Nephron progenitor cell (in vitro differentiated cells): ENCODE results near the gene C3orf49.

ENCODE experiments used
- DNase-seq: peaks from one replicate; pipeline ENCODE4 v3.0.0; 2021
- H3K27ac Mint-ChIP-seq: 2 replicates; pipeline ENCODE4 v1.8.0; 2021; ENCODE audit warnings: mild to moderate bottlenecking, moderate library complexity, mixed read lengths
- H3K27me3 Mint-ChIP-seq: 2 replicates; pipeline ENCODE4 v1.8.0; 2021; ENCODE audit warnings: mild to moderate bottlenecking, low read depth, mixed read lengths; ENCODE audit not compliant: poor library complexity
- H3K36me3 Mint-ChIP-seq: 2 replicates; pipeline ENCODE4 v1.8.0; 2021; ENCODE audit warnings: low read depth, mixed read lengths
- H3K4me1 Mint-ChIP-seq: 2 replicates; pipeline ENCODE4 v1.8.0; 2021; ENCODE audit warnings: mixed read lengths
- H3K4me3 Mint-ChIP-seq: 2 replicates; pipeline ENCODE4 v1.8.0; 2021; ENCODE audit warnings: mild to moderate bottlenecking, moderate library complexity, mixed read lengths
- H3K9me3 Mint-ChIP-seq: 2 replicates; pipeline ENCODE4 v1.8.0; 2021; ENCODE audit warnings: mild to moderate bottlenecking, moderate library complexity, mixed read lengths
- TF ChIP-seq, protein P1 (sequence below): fragments of 200-600 bp; sonication (generic); IDR thresholded peaks from 2 replicates; pipeline ENCODE4 v1.5.0; 2021; ENCODE audit warnings: antibody characterized with exemption

Gene C3orf49

DNA sequence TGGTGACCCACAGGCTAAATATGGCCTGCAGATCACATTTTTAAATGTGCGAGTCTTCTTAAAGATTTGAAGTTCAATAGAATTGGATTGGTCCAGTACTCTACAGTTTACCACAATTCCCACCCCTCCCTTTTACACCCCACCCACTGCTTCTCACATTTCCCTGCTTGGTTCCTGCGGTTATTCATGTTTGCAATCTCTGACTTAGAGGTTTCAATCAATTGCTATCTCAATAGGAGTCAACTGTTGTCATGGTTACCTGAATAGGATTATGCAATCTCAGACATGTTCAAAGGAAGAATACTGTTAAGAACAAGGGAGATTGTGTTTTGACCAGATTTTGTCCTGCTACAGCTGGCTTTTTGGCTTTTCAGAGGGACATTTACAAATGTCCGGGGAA, 4.9 kb upstream of the C3orf49 start:
- Mint-ChIP-seq H3K9me3 (no peaks in the 10 kb centered on the region), H3K36me3 (no peaks in the 10 kb centered on the region)

DNA sequence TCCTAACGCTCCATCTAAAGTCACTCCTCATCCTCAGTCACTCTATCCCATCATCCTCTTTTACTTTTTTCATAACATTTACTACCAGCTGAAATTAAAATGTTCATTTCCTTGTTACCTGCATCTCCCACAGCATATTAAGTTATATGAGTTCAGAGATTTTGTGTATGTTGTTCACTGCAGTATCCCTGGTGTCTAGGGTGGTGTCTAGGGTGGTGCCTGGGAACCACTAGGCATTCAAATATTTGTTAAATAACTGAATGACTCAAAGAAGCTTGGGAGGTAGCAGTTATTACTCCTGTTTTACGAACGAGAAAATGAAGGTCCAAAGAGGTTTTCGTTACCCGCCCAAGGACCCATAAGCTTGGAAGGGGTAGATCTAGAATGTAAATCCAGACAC, 1.9 kb upstream of the C3orf49 start:
- Mint-ChIP-seq H3K4me1 (peaks cover 6% of the 10 kb centered on the region), H3K9me3 (no peaks in the 10 kb centered on the region), H3K36me3 (no peaks in the 10 kb centered on the region), H3K27me3 (peaks cover 3% of the 10 kb centered on the region), H3K4me3 (no peak overlapping the region), H3K27ac (no peak overlapping the region)
- DNase-seq, result no peak
- TF ChIP-seq, protein P1, sequence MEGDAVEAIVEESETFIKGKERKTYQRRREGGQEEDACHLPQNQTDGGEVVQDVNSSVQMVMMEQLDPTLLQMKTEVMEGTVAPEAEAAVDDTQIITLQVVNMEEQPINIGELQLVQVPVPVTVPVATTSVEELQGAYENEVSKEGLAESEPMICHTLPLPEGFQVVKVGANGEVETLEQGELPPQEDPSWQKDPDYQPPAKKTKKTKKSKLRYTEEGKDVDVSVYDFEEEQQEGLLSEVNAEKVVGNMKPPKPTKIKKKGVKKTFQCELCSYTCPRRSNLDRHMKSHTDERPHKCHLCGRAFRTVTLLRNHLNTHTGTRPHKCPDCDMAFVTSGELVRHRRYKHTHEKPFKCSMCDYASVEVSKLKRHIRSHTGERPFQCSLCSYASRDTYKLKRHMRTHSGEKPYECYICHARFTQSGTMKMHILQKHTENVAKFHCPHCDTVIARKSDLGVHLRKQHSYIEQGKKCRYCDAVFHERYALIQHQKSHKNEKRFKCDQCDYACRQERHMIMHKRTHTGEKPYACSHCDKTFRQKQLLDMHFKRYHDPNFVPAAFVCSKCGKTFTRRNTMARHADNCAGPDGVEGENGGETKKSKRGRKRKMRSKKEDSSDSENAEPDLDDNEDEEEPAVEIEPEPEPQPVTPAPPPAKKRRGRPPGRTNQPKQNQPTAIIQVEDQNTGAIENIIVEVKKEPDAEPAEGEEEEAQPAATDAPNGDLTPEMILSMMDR, result no peak

More for the DNA sequence above, 4.9 kb upstream of the C3orf49 start:
- Mint-ChIP-seq H3K27me3 (peaks cover 3% of the 10 kb centered on the region), H3K4me1 (peaks cover 6% of the 10 kb centered on the region), H3K4me3 (no peak overlapping the region), H3K27ac (no peak overlapping the region)
- no peak for DNase-seq
- TF ChIP-seq, protein P1, result no peak

DNA sequence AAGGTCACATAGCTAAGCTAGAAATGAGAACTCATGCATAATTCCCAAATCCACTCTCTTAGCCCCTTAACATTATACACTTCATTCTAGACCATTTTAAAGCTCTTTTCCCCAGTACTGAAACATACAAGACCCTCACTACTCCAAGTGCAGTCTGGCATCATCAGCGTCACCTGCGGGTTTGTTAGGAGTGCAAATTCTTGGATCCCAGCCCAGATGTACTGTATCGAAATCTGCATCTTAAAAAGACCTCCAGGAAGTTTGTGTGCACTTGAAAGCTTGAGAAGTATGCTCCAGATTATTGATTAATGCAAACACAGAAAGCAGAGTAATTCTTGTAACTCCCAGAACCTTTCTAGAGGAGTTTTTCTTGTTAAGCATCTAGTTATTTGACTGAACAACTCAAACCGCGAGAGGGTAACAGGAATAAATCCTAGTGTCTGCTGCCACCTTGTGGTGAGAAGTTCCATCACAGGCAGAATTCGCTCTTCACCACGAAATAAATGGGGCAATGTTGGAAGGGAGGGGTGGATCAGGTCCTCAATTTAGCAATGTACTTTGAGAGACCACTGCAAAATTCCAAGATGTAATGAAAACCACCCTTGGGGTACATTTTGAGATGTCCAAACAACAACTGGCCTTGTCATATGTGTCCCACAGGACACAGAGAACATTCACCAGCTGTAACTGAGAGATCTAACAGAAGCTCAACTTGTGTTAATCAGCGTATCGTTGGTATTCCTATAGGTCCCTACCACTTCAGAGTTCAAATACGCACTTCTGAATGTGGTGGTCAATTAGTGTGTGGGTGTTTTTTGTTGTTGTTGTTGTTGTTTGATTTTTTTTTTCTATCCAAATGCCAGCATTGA, 583 bp upstream of the C3orf49 start:
- Mint-ChIP-seq H3K4me3 (no peak overlapping the region), H3K4me1 (peaks cover 3% of the 10 kb centered on the region), H3K9me3 (no peaks in the 10 kb centered on the region), H3K36me3 (no peaks in the 10 kb centered on the region), H3K27me3 (peaks cover 3% of the 10 kb centered on the region), H3K27ac (no peak overlapping the region)
- TF ChIP-seq, protein P1, result peak; percentile 80
- DNase-seq, result peak; percentile 75

DNA sequence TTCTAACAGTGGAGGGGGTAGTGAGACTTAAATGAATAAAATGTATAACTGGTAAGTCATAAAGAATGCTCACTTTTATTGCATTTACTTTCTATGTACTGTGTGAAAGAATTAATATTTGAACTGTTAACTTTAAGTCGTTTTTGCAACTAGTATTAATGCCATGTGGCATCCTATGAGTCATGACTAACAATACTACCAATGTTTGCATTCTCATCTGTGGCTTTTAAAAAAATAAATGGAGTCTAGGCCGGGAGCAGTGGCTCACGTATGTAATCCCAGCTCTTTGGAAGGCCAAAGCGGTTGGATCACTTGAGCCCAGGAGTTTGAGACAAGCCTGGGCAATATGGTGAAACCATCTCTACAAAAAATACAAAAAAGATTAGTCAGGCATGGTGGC, 5.2 kb downstream of the C3orf49 start:
- TF ChIP-seq, protein P1, result no peak
- no peak overlapping the region for H3K27ac Mint-ChIP-seq
- no peaks in the 10 kb centered on the region for H3K4me1 Mint-ChIP-seq
- no peak for DNase-seq
- no peak overlapping the region for H3K4me3 Mint-ChIP-seq
- H3K36me3 Mint-ChIP-seq, result peaks cover 9% of the 10 kb centered on the region
- no peaks in the 10 kb centered on the region for H3K27me3 Mint-ChIP-seq
- no peaks in the 10 kb centered on the region for H3K9me3 Mint-ChIP-seq

DNA sequence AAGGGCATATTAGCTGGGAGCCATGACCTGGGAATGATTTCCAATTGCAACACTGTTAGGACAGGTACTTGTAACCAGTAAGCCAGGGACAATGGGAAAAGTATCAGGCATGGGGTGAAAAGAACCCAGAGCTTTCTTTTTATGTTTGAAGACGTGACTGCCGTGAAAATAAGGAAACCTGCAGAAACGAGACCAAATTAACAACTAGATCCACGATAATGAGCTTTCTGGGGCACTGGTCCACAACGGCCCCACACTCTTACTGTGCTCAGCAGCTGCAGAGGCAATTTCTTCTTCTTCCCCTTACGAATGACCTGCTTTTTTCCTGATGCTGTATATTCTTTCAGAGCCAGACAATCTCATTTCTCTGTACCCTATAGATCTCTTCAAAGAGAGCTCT, 11.4 kb downstream of the C3orf49 start:
- TF ChIP-seq, protein P1, result no peak

DNA sequence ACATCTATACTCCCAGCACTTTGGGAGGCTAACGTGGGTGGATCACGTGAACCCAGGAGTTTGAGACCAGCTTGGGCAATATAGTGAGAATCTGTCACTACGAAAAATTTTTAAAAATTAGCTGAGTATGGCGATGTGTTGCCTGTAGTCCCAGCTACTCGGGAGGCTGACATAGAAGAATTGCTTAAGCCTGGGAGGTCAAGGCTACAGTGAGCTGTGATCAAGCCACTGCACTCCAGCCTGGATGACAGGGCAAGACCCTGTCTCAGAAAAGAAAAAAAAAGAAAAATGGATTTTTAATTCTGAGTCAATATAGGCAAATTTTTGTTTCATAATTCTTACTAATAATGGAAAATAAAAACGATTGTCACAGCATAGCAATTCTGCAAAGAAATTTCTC, 13.3 kb downstream of the C3orf49 start:
- H3K4me1 Mint-ChIP-seq, result no peaks in the 10 kb centered on the region
- H3K9me3 Mint-ChIP-seq, result no peaks in the 10 kb centered on the region
- H3K36me3 Mint-ChIP-seq, result peaks cover 48% of the 10 kb centered on the region
- H3K27ac Mint-ChIP-seq, result no peak overlapping the region
- TF ChIP-seq, protein P1, result no peak
- H3K4me3 Mint-ChIP-seq, result no peak overlapping the region
- no peaks in the 10 kb centered on the region for H3K27me3 Mint-ChIP-seq
- DNase-seq, result no peak

More for the DNA sequence above, 11.4 kb downstream of the C3orf49 start:
- Mint-ChIP-seq H3K4me3 (no peak overlapping the region), H3K4me1 (no peaks in the 10 kb centered on the region), H3K27ac (peak overlapping the region; percentile 38), H3K27me3 (no peaks in the 10 kb centered on the region), H3K36me3 (peaks cover 48% of the 10 kb centered on the region), H3K9me3 (no peaks in the 10 kb centered on the region)
- DNase-seq, result no peak
